RWPE2 (cell line): ENCODE results near the gene TMEM59L.
A peak's percentile ranks its signal among the peaks of the same experiment; 100 is the strongest.

ENCODE experiments used
- ATAC-seq: fragments of 200-7000 bp; cut with Tn5 transposase; 3 replicates; pipeline ENCODE4 v1.9.1; 2021; ENCODE audit warnings: low read depth
- DNase-seq: peaks from one replicate; pipeline ENCODE4 v3.0.0-alpha.2; 2020; ENCODE audit warnings: low spot score
- H3K27ac ChIP-seq: fragments of 450-650 bp; 2 replicates; pipeline ENCODE4 v1.5.1; 2017; ENCODE audit warnings: mild to moderate bottlenecking; ENCODE audit not compliant: poor library complexity, severe bottlenecking
- H3K27me3 ChIP-seq: fragments of 250-450 bp; sonication (Bioruptor Pico); 2 replicates; pipeline ENCODE4 v1.5.1; 2021; ENCODE audit warnings: mild to moderate bottlenecking, moderate library complexity; ENCODE audit not compliant: insufficient read depth, poor library complexity, severe bottlenecking
- H3K36me3 ChIP-seq: fragments of 250-450 bp; sonication (Bioruptor Pico); 2 replicates; pipeline ENCODE4 v1.5.1; 2020; ENCODE audit warnings: low read depth, mild to moderate bottlenecking, moderate library complexity
- H3K4me1 ChIP-seq: fragments of 250-450 bp; sonication (Bioruptor Pico); 2 replicates; pipeline ENCODE4 v1.5.1; 2021; ENCODE audit warnings: mild to moderate bottlenecking, moderate library complexity; ENCODE audit not compliant: insufficient read depth, poor library complexity, severe bottlenecking
- H3K4me3 ChIP-seq: fragments of 250-450 bp; sonication (Bioruptor Pico); 2 replicates; pipeline ENCODE4 v1.5.1; 2021; ENCODE audit warnings: mild to moderate bottlenecking, moderate library complexity; ENCODE audit not compliant: severe bottlenecking
- H3K9me3 ChIP-seq: fragments of 250-450 bp; sonication (Bioruptor Pico); 2 replicates; pipeline ENCODE4 v1.5.1; 2021; ENCODE audit warnings: mild to moderate bottlenecking, moderate library complexity; ENCODE audit not compliant: severe bottlenecking
- TF ChIP-seq, protein P1 (sequence below): fragments of 450-650 bp; IDR thresholded peaks from one replicate; pipeline ENCODE4 v1.5.1; 2017; ENCODE audit warnings: mild to moderate bottlenecking, moderate library complexity; ENCODE audit not compliant: poor library complexity, severe bottlenecking

The TMEM59L gene

DNA sequence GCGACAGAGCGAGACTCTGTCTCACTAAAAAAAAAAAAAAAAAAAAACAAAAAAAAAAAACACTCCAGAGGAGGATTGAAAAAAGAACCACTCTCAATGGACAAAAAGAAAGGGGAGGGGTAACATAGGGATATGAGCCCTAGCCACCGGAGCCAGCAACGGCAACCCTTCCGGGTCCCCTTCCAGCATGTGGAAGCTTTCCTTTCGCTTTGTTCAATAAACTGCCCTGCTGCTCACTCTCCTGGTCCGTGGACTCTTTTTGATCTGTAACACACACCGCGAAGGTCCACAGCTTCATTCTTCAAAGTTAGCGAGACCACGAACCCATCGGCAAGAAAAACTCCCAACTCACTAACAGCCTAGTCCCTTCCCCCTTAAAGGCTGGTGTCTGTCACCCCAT lies 25.1 kb upstream of the TMEM59L start:
- no peak for ATAC-seq
- peaks cover 8% of the 10 kb centered on the region; the same call in 1 of the 2 replicates for H3K36me3 ChIP-seq
- no peaks in the 10 kb centered on the region for H3K27me3 ChIP-seq
- no peak overlapping the region for H3K4me3 ChIP-seq
- TF ChIP-seq, protein P1, sequence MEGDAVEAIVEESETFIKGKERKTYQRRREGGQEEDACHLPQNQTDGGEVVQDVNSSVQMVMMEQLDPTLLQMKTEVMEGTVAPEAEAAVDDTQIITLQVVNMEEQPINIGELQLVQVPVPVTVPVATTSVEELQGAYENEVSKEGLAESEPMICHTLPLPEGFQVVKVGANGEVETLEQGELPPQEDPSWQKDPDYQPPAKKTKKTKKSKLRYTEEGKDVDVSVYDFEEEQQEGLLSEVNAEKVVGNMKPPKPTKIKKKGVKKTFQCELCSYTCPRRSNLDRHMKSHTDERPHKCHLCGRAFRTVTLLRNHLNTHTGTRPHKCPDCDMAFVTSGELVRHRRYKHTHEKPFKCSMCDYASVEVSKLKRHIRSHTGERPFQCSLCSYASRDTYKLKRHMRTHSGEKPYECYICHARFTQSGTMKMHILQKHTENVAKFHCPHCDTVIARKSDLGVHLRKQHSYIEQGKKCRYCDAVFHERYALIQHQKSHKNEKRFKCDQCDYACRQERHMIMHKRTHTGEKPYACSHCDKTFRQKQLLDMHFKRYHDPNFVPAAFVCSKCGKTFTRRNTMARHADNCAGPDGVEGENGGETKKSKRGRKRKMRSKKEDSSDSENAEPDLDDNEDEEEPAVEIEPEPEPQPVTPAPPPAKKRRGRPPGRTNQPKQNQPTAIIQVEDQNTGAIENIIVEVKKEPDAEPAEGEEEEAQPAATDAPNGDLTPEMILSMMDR, result no peak
- no peaks in the 10 kb centered on the region for H3K9me3 ChIP-seq
- H3K27ac ChIP-seq, result peak overlapping the region; percentile 79
- DNase-seq, result no peak
- H3K4me1 ChIP-seq, result peaks cover 5% of the 10 kb centered on the region

DNA sequence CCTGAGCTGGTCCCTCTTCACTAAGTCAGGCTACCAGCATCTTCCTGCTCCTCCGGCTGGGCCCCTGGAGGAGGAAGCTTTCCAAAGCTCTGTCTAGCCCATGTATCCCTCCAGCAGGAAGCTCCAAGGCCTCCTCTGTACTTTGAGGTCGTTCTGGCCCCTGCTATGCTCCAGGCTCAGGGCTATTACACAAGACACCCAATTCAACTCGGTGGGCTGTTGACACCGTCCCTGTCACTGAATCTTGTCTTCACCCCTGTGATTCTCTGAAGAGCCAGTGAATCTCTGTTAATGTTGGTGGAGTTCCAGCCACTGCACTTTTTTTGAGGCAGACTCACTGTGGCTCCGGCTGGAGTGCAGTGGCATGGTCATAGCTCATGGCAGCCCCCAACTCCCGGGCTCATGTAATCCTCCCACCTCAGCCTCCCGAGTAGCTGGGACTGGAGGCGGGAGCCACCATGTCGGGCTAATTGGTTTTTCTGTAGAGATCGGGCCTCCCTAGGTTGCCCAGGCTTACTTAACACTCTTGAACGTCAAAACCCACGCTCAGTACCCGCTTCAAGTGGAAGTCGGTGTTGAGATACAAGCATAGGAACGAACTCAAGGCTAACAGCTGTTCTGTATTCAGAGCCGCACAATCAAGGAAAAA lies 24.6 kb upstream of the TMEM59L start:
- Histone ChIP-seq H3K27me3 (no peaks in the 10 kb centered on the region), H3K27ac (peak overlapping the region; percentile 79), H3K36me3 (peaks cover 8% of the 10 kb centered on the region; the same call in 1 of the 2 replicates), H3K4me3 (peak overlapping the region; percentile 63), H3K4me1 (peaks cover 5% of the 10 kb centered on the region), H3K9me3 (no peaks in the 10 kb centered on the region)
- DNase-seq (no peak), ATAC-seq (no peak; the same call in 2 of the 3 replicates)
- TF ChIP-seq, protein P1, result no peak

DNA sequence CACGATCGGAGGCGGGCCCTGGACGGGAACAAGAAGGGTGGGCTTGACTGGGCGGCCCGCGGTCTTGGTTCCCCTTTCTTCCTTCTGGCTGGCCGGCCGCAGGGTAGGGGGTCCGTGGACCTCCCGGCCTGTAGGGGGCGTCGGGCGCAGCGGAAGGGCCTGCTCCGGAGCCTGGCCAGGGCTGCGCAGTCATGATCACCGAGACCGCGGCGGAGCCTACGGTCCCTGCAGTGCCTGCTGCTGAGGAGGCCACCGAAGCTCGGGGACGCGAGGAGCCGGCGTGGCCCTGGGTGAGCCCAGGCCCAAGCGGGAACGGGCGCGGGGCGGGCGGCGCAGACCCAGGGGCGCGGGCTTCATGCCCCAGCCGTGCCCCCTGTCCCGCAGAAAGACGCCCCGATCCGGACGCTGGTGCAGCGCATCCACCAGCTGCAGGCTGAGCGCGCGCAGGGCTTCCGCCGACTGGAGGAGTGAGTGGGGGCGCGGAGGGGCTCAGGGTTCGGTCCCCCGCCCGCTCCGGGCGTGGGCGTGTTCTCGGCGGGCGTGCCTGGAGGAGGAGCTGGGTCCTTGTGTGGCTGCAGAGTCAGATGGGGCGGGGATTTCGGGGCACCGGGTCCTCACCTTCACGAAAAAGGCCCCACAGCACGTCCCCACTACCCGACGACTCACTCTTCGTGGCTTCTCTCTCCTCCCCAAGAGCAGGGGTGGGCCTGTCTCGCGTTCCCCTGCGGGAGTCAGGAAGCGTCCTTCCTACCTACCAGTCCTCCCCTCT lies 23.9 kb upstream of the TMEM59L start, which contains the start of gene REX1BD:
Gene REX1BD, plus strand, starts transcription at position 188 of the 769 bp plus-strand sequence. Its CDS starts 4 bp downstream, at position 192.
- peak within 1 kb of the TSS; percentile 79 for H3K27ac ChIP-seq
- no peaks in the 10 kb centered on the region for H3K27me3 ChIP-seq
- peak; percentile 71 for ATAC-seq
- peak within 1 kb of the TSS; percentile 63 for H3K4me3 ChIP-seq
- peaks cover 8% of the 10 kb centered on the region; the same call in 1 of the 2 replicates for H3K36me3 ChIP-seq
- TF ChIP-seq, protein P1, result peak; percentile 95
- no peaks in the 10 kb centered on the region for H3K9me3 ChIP-seq
- peak; percentile 83 for DNase-seq
- H3K4me1 ChIP-seq, result peaks cover 5% of the 10 kb centered on the region

DNA sequence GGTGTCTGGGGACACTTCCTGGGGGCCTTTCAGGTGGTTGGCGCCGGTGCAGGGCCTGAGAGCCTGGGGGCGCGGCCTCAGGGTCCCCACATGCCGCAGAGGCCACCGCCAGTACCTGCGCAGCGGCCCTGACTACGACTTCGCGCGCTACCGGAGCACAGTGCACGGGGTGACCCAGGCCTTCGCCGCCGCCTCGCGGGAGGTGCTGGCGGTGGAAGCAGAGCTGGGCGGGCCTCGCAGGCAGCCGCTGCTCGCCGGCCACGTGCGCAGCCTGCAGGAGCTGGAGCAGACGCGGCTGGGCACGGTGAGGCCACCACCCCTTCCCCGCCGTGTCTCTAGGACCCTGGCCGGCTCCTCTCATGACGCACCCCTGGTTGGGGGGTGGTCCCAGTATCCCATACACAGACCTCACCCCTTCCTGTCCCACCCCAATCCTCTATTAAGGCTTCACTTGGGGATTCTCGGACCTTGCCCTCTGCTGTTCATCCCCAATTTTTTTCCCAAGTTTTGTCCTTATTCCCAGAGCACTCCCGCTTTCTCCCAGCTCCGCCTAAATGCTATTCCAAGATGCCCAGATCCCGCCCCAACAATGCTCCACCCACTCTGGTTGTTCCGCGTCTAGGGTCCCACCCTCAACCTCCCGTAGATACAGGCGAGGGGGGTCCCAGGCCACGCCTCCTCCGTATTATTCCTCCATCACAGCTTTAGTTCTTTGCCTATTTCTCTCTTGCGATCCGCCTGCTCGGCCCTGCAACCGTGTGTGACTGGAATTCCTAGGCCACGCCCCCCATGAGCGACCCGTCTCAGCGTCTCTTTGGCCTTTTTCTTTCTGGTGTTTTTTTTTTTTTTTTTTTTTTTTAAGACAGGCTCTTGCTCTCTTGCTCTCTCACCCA lies 23.0 kb upstream of the TMEM59L start:
- DNase-seq (peak; percentile 75), ATAC-seq (peak; percentile 53)
- peaks cover 5% of the 10 kb centered on the region for H3K4me1 ChIP-seq
- TF ChIP-seq, protein P1, result no peak
- H3K9me3 ChIP-seq, result no peaks in the 10 kb centered on the region
- H3K27ac ChIP-seq, result peak overlapping the region; percentile 79
- H3K27me3 ChIP-seq, result no peaks in the 10 kb centered on the region
- H3K4me3 ChIP-seq, result peak overlapping the region; percentile 63
- peaks cover 8% of the 10 kb centered on the region; the same call in 1 of the 2 replicates for H3K36me3 ChIP-seq
